DMS53 (cell line): ENCODE results near the gene HECW1.
A peak's percentile ranks its signal among the peaks of the same experiment; 100 is the strongest.
"Not testable (repeated sequence)": the region's sequence is repeated elsewhere in the genome, so short reads cannot be mapped to it uniquely, and the experiment has no call there.

Source experiments
- DNase-seq: peaks from one replicate; lab custom pipeline; 2025; lab: John Stamatoyannopoulos, UW

HECW1 gene

DNA sequence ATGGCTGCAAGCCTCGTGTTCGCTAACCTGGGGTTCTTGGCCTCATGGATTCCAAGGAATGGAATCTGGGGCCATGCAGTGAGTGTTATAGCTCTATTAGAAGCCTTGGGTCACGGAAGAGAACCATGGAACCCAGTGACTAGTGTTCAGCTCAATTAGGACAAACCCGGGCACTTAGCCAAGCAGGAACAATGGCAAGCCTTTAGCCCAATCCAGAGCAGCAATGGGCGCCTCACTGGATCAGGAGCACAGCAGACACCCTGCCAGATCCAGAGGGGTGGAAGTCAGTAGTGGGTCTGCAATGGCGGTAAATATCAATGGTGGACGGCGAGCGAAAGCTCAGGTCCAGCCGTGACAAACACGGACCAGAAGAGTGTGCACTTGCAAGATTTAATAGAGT, 98.1 kb downstream of the HECW1 start:
- DNase-seq = not testable (repeated sequence)

DNA sequence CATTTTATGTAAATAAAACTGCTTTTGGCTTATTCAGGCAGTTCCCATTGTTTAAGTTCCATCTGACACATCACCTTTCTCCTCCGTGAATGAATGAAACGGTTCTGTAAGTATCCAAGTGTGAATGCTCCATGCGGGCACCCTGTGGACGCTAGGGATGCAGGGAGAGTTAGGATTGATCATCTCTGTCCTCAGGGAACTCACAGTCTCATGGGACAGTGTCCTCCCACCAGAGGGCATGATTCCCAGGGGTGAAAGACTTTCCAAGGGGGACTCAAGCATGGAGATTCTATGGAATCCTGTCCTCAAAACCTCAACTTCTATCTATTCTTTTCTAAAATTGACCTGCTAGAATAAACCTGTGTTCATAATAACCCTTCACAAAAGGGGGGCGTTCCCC, 98.8 kb downstream of the HECW1 start:
- DNase-seq = peak; percentile 19

DNA sequence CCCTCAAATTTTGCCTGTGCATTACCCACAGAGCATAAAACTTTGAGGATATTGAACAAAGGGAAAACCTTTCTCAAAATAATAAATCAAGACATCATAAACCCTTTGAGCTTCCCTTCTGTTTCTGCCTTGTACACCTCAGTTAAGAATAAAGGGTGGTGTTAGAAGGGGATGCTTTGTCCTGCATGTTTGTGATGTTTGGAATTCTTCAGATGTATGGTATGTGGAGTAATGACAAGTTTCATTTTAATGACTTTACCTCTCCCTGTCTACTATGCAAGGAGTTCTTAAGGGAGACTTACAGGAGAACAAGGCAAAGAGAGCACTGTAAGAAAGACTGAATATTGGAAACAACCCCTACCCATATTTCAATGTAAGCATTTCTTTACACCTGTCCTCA, 99.2 kb downstream of the HECW1 start:
- DNase-seq = no peak

DNA sequence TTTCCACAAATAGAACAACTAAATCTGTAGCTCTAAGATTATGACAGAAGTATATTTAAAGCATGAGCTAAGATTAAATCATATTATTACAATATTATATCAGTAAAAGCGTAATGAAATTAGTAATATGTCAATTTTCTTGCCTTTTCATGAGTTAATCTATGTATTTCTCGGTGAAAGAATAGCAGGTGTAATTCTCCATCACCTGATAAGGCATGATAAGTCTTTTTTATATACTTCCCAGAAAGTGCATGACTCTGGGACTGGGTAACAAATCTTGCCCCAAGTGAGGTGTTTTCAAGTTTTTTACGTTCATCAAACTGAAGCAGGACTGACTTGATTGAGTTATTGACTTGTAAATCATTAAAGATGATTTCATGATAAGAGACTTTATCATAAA, 100.5 kb downstream of the HECW1 start:
- no peak for DNase-seq

DNA sequence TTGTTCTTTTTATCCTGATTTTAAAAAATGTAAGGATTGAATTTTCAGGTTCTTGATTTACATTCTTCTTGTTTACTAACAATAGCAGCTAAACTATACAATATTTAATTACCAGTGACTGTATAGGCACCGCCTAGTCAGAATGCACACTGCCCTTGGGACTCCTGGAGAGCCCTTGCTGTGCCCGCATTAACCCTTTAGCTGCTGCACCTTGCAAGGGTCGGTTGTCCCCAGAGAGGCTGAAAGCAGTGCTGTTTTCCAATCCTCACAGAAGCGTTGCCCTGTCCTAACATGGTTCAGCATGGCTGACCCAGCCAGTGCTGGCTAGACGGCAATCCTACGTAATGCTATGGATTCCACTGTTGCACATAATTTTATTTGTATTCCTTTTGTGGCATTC, 102.6 kb downstream of the HECW1 start:
- no peak for DNase-seq

DNA sequence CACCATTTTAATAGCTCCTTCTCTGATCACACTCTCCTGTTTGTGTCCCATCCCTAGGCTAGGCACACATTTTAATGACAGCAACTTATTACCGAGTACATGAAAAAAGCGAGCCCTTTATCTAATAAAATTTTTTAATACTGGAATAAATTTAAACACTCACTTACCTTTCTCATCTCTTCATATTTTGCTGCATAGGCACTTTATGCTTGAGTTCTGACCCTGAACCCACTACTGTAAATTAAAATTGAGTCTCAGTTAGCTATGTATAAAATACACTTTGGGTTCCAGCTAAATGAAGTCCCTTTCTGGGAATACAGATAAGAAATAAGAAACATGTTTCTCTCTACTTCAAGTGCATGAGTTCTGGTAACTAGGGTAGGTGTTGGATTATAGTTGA, 104.6 kb downstream of the HECW1 start:
- DNase-seq = no peak

DNA sequence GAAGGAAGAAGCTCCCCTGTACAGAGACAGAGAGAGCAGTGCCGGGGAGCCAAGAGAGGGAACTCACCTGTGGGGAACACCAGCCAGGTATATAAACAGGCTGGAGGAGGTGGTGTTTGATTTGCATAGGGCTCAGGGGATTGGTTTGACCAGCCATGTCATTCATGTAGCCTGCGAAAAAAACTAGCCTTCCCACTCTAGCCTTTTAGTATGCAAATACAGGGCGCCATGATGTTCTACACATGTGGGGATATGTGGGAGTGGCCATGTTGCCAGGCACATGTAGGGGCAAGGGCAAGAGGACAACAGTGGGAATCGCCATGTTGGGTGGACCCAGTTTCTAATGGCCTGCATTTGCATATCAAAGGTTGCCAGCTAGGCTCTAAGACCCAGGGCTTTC, 106.5 kb downstream of the HECW1 start:
- not testable (repeated sequence) for DNase-seq

DNA sequence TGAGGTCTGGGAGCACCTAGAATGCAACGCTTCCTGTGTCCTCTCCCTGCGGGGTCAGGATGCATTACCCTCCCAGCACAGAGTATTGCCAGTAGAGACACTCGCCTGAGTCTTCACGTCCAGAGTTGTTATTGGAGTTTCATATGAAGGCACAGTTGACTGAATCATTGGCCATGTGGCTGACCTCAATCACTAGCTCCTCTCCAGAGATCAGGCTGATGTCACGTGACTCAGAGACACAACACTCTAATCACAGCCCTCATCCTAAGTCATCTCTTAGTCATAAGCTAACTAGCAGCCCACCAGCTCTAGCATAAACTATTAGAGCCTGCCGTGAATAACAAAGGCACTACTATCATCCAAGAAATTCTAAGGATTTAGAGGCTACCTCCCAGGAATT, 107.8 kb downstream of the HECW1 start:
- no peak for DNase-seq

DNA sequence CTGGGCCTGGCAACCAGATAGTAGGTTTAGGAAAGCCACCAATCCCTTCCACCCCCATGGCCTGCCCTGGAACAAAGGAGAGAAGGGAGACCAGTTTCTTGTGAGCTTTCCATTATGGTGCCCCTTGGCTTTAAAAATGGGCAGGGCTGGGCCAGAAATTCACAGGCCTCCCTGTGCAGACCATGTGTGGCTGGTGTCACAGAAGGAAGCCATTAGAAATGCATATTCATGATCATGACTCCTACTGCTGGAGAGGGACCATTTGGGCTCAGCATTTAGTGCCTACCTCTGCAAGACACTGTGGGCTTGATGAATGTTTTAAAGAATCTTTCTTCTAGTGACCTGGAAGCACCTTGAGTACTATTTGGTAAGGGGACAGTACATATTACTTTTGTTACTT, 108.3 kb downstream of the HECW1 start:
- DNase-seq = no peak

DNA sequence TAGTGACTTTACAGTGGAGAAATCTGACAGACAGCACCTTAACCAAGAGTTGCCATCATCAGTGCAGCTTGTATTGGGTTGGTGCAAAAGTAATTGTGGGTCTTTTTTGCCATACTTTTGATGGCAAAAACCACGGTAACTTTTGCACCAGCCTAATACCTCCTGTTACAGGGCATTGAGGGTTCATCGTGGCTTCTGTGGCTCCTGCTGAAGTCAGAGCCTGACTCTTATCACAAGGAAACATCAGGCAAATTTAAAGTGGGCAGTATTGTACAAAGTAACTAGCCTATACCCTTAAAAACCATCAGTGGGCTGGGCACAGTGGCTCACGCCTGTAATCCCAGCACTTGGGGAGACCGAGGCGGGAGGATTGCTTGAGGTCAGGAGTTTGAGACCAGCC, 117.4 kb downstream of the HECW1 start:
- no peak for DNase-seq

DNA sequence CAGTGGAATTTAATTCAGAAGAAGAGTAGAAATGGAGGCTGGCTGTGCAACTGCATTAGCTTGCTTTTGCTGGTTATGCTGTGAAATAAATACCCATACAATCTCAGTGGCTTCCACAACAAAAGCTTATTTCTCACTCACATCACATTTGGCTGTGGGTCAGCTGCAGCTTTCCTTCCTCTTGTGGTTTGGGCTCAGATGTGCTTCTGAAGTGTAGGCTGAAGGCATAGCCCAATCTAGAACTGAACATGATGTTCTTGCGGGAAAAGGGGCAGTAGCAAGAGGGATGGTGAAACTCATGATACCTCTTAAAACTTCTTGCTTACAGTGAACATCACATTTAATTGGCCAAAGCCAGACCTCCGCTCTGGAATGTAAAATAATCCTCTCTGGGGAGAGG, 119.9 kb downstream of the HECW1 start:
- no peak for DNase-seq

DNA sequence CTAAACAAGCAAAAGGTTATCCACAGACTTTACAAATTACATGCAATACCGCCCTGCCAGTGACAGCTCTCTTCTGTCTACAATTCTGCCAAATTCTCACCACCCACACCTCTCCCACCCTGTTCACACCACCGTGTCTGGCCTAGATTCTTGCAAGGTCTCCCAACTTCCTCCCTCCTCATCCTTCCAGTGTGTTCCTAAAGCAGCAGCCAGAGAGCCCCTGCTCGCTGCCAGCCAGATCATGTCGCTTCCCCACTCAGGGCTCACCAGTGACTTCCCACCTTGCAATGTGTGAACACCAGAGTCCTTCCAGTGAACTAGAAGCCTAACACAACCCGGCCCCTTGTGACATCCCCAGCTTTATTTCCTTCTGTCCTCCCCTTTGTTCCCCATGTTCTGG, 121.6 kb downstream of the HECW1 start:
- DNase-seq = no peak

DNA sequence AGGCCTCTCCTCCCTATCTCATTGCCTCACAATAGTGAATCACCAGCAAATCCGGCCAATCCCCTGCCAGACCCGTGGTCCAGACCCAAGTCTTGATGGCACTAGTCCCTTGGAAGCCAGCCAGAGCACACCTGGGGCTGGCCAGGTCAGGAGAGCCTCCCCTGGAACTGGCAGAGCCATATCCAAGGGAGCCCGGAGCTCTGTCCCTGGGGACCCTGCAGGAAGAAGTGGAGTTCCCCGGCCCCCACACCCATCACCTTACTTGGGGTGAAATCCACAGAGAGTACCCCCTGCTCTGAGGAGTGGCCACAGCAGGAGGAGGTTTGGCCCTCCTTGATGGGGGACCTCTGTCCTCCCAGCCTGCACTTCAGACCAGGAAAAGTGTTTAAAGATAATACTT, 122.5 kb downstream of the HECW1 start:
- peak; percentile 7 for DNase-seq

DNA sequence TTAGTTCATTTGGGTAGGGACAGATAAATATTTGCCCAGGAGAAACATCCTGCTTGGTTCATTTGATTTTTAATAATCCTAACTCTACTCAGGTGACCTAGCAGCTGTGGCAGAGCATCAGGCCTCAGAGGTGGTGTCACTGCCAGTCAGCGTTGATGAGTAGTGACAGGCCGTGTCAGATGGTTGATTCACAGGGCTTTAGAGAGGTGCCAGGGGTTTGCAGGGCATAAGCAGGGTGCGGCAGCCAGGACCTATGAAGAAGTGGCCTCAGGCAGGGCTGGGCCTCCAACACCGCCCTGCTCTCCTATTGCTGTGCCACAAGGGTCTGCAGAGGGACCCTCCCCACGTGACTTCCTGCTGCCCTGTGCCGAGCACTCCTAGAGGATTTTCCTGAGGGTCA, 128.1 kb downstream of the HECW1 start:
- DNase-seq = peak; percentile 53

DNA sequence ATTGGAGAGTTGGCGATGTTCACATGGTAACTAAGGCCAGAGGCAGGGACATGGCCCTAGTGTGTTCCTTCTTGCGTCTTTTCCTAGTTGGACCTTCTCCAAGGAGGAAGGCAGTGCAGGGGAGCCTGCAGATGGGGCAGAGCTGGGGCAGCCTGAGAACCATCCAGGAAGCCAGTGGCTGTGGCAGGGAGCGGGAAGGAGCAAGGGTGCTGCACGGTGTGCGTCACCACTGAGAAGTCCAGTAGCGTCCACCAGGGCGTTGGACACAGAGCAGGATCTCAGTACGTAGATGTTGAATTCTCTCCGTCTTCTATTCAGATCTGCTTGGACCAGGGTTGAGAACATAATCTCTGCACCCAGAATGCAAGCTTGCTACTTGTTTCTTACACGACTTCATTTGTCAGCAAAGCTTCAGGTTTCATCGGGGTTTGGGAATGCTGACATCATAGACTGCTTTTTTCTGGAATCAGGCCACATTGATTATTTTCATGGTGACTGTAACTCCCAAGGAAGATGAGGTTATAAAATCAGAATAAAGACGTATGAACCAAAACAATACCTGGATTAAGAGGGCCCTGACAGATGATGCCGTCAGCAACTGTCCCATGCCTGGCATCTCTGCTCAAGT, 130.3 kb downstream of the HECW1 start:
- DNase-seq = no peak

DNA sequence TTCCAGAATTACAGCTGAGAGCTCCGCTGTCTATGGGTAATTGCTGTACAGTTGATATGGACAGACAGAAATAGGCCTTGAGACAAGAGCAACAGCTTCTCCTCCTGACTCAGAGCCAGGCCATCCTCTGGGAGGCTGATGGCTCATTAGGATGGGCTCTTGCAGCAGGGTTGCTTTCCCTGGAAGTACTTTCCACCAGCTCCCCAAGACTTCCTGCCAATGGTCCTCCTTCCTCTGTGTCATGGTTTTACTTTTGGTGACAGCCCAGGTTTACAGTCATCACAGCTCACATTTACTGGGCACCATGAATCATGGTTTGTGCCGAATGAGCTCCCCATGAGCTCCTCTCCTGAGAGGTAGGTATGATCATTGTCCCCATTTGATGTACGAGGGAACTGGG, 131.8 kb downstream of the HECW1 start:
- no peak for DNase-seq

DNA sequence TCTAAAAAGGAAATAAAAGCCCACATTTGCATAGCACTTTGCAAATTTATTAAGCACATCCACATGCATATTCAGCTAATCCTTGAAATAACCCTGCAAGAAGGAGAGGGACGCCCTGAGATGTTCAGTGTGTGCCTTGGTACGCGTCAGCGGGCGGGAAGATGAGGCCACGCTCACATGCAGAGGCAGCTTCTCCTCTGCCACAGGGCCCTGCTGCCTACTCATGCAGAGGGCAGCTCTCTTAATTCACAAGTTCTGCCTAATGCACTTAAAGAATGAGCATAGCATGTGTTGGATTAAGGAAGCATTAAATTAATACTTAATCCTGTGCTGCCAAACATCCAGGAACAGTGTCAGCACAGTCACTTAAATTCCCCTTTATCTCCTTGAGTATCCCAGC, 132.3 kb downstream of the HECW1 start:
- no peak for DNase-seq

DNA sequence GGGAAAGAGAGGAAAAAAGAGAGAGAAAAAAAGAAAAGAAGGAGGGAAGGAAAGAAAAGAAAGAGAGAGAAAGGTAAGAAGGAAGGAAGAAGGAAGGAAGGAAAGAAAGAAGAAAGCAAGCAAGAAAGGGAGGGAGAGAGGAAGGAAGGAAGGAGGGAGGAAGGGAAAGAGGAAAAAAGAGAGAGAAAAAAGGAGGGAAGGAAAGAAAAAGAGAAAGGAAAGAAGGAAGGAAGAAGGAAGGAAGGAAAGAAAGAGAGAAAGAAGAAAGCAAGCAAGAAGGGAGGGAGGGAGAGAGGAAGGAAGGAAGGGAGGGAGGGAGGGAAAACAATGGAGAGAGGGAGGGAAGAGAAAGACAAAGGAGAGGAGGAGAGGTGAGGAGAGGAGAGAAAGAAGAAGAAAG, 135.3 kb downstream of the HECW1 start:
- DNase-seq = no peak

DNA sequence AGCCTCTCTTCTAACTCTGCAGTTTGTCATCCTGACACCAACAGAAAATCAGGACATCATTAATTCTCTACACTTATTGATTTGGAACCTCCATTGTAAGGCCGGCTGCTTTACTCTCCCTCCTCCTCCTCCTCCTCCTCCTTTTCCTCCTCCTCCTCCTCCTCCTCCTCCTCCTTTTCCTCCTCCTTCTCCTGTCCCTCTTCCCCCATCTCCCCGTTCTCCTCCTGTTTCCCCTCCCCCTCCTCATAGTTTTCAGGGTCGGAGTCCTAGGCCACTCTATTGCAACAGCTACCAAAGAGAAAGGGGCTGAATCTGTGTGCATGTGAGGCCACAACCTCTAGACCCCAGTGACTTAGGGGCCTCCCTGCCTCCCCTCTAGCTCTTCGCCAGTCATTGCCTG, 136.1 kb downstream of the HECW1 start:
- no peak for DNase-seq

DNA sequence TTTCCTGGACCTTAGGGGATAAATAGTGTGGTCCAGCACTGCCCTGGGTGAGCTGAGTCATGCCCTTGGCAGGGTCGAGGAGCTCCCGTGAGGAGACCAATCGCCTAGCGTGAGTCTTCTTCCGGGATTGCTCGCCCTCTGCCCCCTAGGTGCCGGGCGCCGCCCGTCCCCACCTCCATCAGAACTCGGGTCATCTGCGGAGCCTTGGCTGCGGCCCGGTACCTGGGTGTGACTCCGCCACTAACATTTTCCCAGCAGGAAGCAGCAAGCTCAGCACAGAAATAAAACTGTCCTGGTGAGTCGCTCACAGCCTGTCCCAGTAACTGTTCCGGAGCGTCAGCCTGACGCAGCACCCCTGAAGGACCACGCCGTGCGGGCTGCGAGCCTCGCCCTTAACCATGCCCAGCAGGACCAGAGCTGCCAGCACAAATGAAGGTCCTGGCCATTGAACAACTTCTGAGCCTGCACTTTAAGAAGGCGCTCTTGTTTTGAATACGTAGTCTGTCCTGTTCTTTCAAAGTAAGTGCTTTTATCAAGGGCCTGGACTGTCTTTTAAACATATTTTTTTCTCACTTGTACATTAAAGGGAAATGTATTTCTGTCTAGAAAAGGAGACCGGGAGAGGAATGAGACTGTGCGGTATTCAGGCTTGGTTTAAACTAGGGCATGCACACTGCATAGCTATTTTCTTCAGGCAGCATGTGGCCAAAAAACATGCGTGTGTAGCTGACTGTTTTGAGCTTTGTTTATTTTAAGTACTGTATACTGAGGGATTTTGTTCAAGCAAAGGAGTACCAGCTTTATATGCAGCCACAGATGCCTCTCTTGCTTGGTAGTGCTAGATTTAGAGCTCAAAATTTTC, 136.7 kb downstream of the HECW1 start:
- peak; percentile 90 for DNase-seq

DNA sequence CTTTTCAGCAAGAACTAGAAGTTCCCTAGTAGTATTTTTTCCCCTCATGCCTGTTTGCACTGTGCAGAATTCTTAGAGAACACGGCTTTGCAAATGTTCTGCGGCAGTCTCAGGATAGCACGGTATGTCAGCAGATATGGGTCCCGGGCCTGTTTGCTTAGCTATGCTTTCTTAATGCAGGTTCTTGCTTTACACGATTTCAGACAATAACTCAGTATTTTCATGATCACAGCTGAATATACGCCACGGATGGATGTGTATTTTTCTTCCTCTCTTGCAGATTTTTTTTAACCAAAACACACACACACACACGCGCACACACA, 137.3 kb downstream of the HECW1 start:
- peak; percentile 43 for DNase-seq

DNA sequence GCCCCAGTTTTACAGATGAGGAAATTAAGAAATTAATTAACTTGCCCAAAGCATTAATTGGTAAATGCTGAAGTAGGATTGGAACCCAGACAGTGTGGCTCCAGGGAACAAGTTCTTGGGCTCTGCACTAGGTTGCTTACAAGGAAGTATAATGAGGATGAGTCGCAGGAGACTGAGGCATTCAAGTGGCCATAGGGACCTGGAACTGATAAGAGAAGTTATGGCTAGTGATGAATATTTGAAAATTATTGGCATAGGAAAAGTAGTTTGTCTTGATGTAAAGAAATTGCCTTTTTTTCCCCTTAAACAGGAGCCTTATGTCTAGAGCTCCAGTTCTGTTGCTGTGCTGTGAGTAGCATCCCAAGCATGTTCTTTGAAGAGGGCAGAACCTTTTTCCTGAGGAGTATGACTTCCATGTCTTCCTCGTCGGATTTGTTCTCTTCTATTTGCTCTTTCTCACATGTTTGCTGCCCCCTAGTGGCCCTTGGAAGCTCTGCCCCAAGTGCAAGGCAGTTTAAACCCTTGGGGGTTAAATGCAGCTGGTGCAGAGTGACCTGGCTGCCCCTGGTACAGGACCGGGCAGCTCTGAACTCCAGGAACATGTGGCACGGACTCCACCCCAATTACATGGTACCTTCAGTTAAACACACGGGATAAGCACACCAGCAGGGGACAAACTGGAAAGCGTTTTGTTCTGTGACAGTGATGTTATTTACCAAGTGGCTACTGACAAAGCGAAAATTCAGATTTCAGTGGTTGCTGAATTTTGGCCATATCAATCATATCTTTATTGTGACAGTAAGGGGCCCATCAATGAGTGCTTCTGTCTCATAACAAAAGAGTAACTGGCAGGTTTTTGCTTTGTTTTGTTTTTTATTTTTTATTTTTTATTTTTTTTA, 148.8 kb downstream of the HECW1 start:
- peak; percentile 95 for DNase-seq

DNA sequence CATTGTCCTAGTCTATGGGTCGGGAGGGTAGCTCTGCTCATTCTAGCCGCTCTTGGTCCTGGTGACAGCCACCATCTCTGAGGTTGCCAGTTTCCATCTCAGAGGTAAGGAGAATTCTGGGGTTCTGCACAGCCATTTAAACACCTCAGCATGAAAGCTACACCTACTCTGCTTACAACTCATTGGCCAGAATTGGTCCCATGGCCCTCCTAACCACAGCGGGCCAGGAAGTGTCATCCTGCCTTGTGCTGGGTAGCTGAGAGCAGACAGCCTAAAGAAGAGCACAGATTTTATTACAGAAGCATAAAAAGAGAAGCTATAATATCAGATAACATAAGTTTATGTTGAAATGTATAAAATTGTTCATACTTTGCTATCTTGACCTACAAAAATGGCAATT, 152.7 kb downstream of the HECW1 start:
- DNase-seq = no peak
